Epidermal melanocyte (primary cell): ENCODE measurements around the gene IER3.

Experiments used
- DNase-seq: peaks from one replicate; pipeline ENCODE4 v3.0.0; 2011; ENCODE audit warnings: low spot score; ENCODE audit not compliant: insufficient read length

Gene IER3, protein sequence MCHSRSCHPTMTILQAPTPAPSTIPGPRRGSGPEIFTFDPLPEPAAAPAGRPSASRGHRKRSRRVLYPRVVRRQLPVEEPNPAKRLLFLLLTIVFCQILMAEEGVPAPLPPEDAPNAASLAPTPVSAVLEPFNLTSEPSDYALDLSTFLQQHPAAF

DNA sequence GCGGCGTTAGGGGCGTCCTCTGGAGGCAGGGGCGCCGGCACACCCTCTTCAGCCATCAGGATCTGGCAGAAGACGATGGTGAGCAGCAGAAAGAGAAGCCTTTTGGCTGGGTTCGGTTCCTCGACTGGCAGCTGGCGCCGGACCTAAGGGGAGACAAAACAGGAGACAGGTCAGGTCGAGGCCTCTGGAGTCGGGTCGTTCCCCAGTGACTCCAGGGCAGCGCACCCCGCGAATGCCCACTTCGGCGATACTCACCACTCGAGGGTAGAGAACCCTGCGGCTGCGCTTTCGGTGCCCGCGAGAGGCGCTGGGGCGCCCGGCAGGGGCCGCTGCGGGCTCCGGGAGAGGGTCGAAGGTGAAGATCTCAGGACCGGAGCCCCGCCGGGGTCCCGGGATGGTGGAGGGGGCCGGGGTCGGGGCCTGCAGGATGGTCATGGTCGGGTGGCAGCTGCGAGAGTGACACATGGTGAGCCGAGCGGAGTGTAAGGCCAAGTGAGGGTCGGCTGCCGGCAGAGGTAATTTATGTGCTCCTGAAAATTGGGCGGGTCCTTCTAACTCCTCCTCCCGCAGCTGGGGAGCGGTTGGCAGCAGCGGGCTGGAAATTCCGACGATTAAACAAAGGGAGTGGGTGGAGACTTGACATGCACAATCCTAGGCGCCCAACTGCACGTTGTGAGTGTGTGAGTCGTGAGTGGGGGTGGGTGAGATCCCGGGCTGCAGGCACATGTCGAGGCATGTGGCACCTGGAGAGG, at the start of gene IER3:
IER3 (minus strand) TSS at position 494 of the 752 bp plus-strand sequence; CDS start at position 465, 29 bp downstream.
- no peak for DNase-seq

DNA sequence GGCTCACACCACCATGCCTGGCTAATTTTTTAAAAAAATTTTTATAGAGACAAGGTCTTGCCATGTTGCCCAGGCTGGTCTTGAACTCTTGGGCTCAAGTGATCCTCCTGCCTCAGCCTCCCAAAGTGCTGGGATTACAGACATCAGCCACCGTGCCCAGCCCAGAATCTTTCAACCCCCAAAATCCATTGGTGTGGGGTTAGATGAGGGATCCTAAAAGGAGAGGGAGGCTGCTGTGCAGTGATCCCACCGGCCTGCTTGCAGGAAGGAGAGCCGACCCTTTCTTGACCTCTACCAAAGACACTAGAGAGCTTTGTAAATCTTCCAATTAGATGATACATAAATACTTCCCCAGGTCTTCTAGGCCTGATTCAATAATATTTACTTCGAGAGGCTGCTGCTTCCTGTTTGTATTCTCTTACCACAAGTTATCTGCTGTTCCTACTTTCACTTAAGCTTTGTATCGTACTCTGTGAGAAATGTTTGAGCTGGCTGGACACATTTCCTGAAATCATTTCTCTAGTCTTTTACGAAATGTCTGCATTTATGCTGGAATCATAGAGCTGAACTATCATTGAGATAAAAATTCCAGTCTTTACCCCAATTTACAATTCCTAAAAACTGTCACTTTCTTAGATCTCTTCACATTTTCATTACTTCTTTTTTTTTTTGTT, 49.3 kb upstream of the IER3 start:
- DNase-seq = no peak

DNA sequence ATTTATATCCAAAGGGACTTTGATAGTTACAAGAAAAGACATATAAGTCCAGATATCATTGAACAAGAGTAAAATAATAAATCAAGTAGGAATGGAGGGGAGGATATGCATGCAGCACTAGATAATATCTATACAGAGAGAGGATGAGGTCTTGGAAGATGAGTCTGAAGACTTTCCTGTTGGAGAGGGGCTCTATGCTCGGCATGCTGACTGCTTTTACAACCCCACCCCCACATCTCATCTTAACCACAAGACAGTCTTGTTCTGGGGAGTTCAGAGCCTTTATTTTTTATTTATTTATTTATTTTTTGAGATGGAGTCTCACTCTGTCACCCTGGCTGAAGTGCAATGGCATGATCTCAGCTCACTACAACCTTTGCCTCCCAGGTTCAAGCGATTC, 48.4 kb upstream of the IER3 start:
- DNase-seq = no peak

- no peak for DNase-seq
These were observed 46.5 kb upstream of the IER3 start for GRCh38 chr6:30790724-30791383.

DNA sequence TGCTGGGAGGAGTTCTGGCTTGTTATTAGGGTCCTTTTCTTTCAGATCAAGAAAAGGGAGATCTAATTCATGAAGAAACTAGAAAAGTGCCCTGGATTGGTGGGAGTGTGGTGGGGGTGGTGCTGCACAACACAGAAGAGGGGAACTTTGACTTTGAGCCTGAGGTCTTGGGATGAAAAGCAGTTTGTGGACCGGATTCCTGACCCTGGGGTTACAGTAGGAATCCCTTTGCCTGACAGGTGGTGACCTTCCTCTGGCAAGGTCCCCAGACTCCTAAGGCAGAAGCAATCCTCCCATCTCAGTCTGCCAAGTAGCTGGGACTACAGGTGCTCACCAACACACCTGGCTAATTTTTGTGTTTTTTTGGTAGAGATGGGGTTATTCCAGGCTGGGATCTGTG, 45.3 kb upstream of the IER3 start:
- DNase-seq = no peak

GRCh38 chr6:30787954-30788353, 43.6 kb upstream of the IER3 start:
- no peak for DNase-seq

- DNase-seq = no peak
These were observed 38.2 kb upstream of the IER3 start for GRCh38 chr6:30782425-30783014.

DNA sequence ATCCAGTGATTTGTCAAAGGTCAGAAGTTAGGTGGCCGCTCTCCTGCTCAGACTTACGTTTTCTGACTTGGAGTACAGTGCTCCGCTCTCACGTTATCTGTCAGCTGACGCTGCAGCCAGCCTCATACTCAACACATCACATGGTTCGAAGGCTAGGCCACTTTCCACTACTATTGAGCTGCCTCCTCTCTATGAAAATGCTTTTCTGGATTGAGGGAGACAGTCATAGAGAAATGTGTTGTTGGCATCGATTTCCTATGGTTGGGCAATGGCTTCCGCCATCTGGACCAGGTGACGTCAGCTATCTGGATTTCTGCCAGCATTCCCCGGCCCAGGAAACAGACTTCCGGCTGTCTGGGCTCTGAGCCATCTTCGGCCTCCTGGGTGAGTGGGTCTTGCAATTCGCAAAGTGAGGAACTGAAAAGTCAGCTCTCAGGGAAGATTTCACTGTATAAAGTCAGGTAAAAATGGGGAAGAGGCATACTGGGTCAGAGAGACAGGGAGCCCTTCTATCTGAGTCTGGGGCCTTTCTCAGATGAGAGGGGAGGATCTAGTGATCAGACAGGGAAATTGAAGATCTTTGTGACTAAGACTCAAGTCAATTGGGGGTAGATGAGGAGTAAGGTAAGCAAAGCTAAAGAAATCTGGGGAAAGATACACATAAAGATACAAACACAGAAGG, 37.5 kb upstream of the IER3 start:
- DNase-seq = peak; percentile 80

DNA sequence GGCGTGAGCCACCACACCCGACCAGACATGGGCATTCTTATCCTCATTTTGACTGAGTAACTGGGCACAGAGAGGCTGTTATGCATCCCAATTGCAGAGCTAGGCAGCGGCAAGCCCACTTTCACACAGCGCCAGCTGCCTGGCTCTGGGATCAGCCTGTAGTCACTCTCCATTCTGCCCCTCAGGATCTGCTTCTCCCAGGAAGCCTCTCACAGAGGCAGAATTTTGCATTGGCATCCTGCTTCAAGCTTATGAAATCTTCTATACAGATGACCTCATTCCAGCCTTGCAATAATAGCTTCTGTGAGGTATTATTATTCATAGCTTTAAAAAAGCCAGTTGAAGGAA, 37.0 kb upstream of the IER3 start:
- no peak for DNase-seq

GRCh38 chr6:30780642-30780920, 36.2 kb upstream of the IER3 start:
- DNase-seq = no peak

GRCh38 chr6:30779850-30780641, 35.7 kb upstream of the IER3 start:
- no peak for DNase-seq

- DNase-seq = no peak
These were observed 33.8 kb upstream of the IER3 start for GRCh38 chr6:30778001-30778635.

DNA sequence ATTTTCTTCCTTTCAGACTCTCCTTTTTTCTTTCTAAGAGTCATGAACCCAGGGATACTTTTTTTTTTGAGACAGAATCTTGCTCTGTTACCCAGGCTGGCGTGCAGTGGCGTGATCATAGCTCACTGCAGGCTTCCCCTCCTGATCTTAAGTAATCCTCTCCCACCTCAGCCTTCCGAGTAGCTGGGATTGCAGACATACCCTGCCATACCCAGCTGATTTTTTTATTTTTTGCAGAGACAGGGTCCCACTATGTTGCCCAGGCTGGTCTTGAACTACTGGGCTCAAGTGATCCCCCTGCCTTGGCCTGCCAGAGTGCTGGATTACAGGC, 32.8 kb upstream of the IER3 start:
- no peak for DNase-seq

- DNase-seq = no peak
These were observed 32.2 kb upstream of the IER3 start for GRCh38 chr6:30776390-30777154.

GRCh38 chr6:30775104-30775503, 30.8 kb upstream of the IER3 start:
- DNase-seq = no peak

- no peak for DNase-seq
These were observed 30.4 kb upstream of the IER3 start for GRCh38 chr6:30774701-30775100.

DNA sequence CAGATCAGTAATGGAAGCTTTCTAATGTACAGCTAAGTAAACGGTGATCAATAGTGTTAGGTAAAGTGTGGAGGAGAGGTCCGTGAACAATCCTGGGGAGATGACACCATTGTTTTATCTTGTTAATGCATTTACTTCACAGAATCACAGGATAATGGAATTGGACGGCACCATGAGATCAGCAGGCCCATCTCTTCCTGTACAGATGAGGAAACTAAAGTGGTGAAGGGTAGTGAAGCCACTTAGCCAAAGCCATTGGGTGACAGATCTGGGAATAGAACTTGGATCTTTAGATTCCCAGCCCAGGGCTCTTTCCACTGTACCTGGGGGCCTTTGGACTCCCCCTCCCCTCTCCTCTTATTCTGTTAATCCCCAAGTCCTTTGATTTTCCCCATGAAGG, 26.2 kb upstream of the IER3 start:
- no peak for DNase-seq

DNA sequence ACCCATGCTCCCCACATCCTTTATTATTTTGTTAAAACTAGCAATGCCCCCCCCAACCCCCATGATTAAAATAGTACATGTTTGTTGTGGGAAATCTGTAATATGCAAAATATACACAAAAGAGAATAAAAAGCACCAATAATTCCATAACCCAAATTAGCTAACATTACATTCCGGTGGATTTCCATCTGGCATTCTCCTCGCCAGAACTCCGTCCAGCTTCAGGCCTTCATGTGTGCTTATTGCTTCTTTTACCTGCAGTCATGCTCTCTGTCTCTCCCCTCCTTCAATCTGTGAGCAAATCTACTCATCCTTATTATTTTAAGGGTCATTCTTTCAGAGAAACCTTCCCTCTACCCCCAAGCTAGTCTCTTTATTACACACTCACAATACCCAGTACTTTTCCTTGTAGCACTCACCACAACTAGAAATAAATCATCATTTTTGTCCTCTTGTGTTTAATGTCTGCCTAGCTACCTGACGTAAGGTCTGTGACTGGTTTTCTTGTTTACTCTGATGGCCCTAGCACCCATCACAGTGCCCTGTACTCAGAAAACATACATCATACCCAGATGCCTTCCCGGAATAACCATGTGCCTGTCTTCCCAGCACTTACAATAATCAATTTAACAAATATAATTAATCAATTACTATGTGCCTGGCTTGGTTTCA, 25.6 kb upstream of the IER3 start:
- no peak for DNase-seq
